SK-N-SH (cell line): Measurements from ENCODE around the gene FAAP20. TPM values are rescaled to one million over a fixed set of nuclear protein-coding genes. Genes with fewer than 3 reads are reported as not detected.

ENCODE experiments used
- CTCF ChIA-PET: fragments of 300-600, 350-600 bp; formaldehyde crosslinking; extraction: SDS; loops from one replicate; lab custom pipeline; 2021; lab: Yijun Ruan, JAX
- POLR2A ChIA-PET: fragments of 350-600 bp; sonication (Branson Sonifier 250); formaldehyde crosslinking; extraction: SDS; loops from one replicate; lab custom pipeline; 2020; ENCODE audit warnings: antibody characterized with exemption, inconsistent platforms; lab: Yijun Ruan, JAX
- DNase-seq: peaks from one replicate; pipeline ENCODE4 v3.0.0; 2012
- H2AFZ ChIP-seq: fragments of 200-600 bp; sonication (generic); 2 replicates; pipeline ENCODE4 v1.8.1; 2016; ENCODE audit warnings: antibody characterized with exemption, mild to moderate bottlenecking, low read depth
- H3F3A ChIP-seq: fragments of 200-600 bp; sonication (generic); replicated peaks from 2 replicates; pipeline ENCODE3; 2016; ENCODE audit warnings: antibody characterized with exemption, mild to moderate bottlenecking; ENCODE audit not compliant: insufficient read depth
- H3K27ac ChIP-seq, 2 experiments: fragments of 200-500 bp in 1 of 2; fragments of 200-600 bp in 1 of 2; sonication (Bioruptor generic) in 1 of 2; sonication (generic), shearing (Covaris generic) in 1 of 2; 2 replicates each; pipeline versions ENCODE4 v1.5.1 to v1.6.1; 2014 to 2016; ENCODE audit warnings: low read depth in 2 of 2, inconsistent platforms in 1 of 2, low read length in 1 of 2, mild to moderate bottlenecking in 1 of 2, mixed read lengths in 1 of 2
- H3K27me3 ChIP-seq: fragments of 200-600 bp; sonication (generic), shearing (Covaris generic); 2 replicates; pipeline ENCODE4 v1.6.1; 2016; ENCODE audit warnings: mixed run types; ENCODE audit not compliant: insufficient read depth
- H3K36me3 ChIP-seq, 2 experiments: fragments of 200-500 bp in 1 of 2; fragments of 200-600 bp in 1 of 2; sonication (Bioruptor generic) in 1 of 2; sonication (generic) in 1 of 2; replicated peaks in 1 of 2; 2 replicates each; pipeline versions ENCODE3 to v1.5.1; 2014 to 2016; ENCODE audit warnings: low read length in 1 of 2, mild to moderate bottlenecking in 1 of 2; ENCODE audit not compliant: insufficient read depth in 2 of 2, control insufficient read depth in 1 of 2
- H3K4me1 ChIP-seq, 2 experiments: fragments of 200-500 bp in 1 of 2; fragments of 200-600 bp in 1 of 2; sonication (Bioruptor generic) in 1 of 2; sonication (generic), shearing (Covaris generic) in 1 of 2; 2 replicates each; pipeline versions ENCODE4 v1.5.1 to v1.6.1; 2014 to 2016; ENCODE audit warnings: low read depth in 1 of 2, low read length in 1 of 2, mixed run types in 1 of 2; ENCODE audit not compliant: insufficient read depth in 2 of 2, control insufficient read depth in 1 of 2
- H3K4me2 ChIP-seq: fragments of 200-600 bp; sonication (generic), shearing (Covaris generic); 2 replicates; pipeline ENCODE4 v1.6.1; 2017; ENCODE audit warnings: mixed run types
- H3K4me3 ChIP-seq, 2 experiments: fragments of 200-500 bp in 1 of 2; fragments of 200-600 bp in 1 of 2; sonication (Bioruptor generic) in 1 of 2; sonication (generic), shearing (Covaris generic) in 1 of 2; 2 replicates each; pipeline versions ENCODE4 v1.5.1 to v1.8.1; 2014 to 2016; ENCODE audit warnings: low read depth in 2 of 2, inconsistent platforms in 1 of 2, low read length in 1 of 2, mild to moderate bottlenecking in 1 of 2, mixed read lengths in 1 of 2, moderate library complexity in 1 of 2
- H3K79me2 ChIP-seq: fragments of 200-600 bp; sonication (generic); 2 replicates; pipeline ENCODE4 v1.8.1; 2017; ENCODE audit warnings: mild to moderate bottlenecking; ENCODE audit not compliant: insufficient read depth
- H3K9ac ChIP-seq: fragments of 200-600 bp; sonication (generic); 2 replicates; pipeline ENCODE4 v1.6.1; 2017; ENCODE audit warnings: mixed run types
- H3K9me2 ChIP-seq: fragments of 200-600 bp; sonication (generic); 2 replicates; pipeline ENCODE4 v1.6.1; 2017; ENCODE audit warnings: mixed run types
- H3K9me3 ChIP-seq: fragments of 200-600 bp; sonication (generic); 2 replicates; pipeline ENCODE4 v1.6.1; 2017; ENCODE audit warnings: mixed run types, mild to moderate bottlenecking, moderate library complexity
- H4K20me1 ChIP-seq: fragments of 200-600 bp; sonication (generic); 2 replicates; pipeline ENCODE4 v1.6.1; 2017; ENCODE audit warnings: mild to moderate bottlenecking, mixed run types; ENCODE audit not compliant: insufficient read depth
- ELF1 ChIP-seq: IDR thresholded peaks from 2 replicates; pipeline ENCODE4 v1.4.0; 2012
- EZH2phosphoT487 ChIP-seq: fragments of 200-600 bp; sonication (generic); IDR thresholded peaks from 2 replicates; pipeline ENCODE4 v1.6.1; 2017; ENCODE audit warnings: low read depth, mixed run types, mild to moderate bottlenecking, antibody characterized with exemption, moderate library complexity, borderline replicate concordance
- FOSL2 ChIP-seq: IDR thresholded peaks from 2 replicates; pipeline ENCODE4 v1.4.0; 2012; ENCODE audit warnings: low read depth, mild to moderate bottlenecking, moderate library complexity, borderline replicate concordance
- GABPA ChIP-seq: IDR thresholded peaks from 2 replicates; pipeline ENCODE4 v1.4.0; 2012; ENCODE audit warnings: low read depth, mild to moderate bottlenecking
- IRF3 ChIP-seq: fragments of 150-350 bp; IDR thresholded peaks from 2 replicates; pipeline ENCODE4 v1.6.1; 2016; ENCODE audit warnings: mild to moderate bottlenecking, low read depth, low read length
- JUND ChIP-seq: IDR thresholded peaks from 2 replicates; pipeline ENCODE4 v1.4.0; 2012
- NRF1 ChIP-seq: IDR thresholded peaks from 2 replicates; pipeline ENCODE4 v1.6.1; 2012; ENCODE audit warnings: low read depth, mild to moderate bottlenecking, low read length
- RAD21 ChIP-seq: IDR thresholded peaks from 2 replicates; pipeline ENCODE4 v1.6.1; 2012; ENCODE audit warnings: mild to moderate bottlenecking, low read length
- RCOR1 ChIP-seq: fragments of 150-350 bp; IDR thresholded peaks from 2 replicates; pipeline ENCODE4 v1.6.1; 2017; ENCODE audit warnings: antibody characterized with exemption, low read length
- REST ChIP-seq: IDR thresholded peaks from 2 replicates; pipeline ENCODE4 v1.6.1; 2012; ENCODE audit warnings: mild to moderate bottlenecking, low read depth, low read length, moderate library complexity
- RXRA ChIP-seq: IDR thresholded peaks from 2 replicates; pipeline ENCODE4 v1.4.0; 2012; ENCODE audit warnings: low read depth, mild to moderate bottlenecking, borderline replicate concordance
- TEAD4 ChIP-seq: IDR thresholded peaks from 2 replicates; pipeline ENCODE4 v1.4.0; 2012; ENCODE audit warnings: mild to moderate bottlenecking, borderline replicate concordance; ENCODE audit not compliant: insufficient read depth
- USF1 ChIP-seq: IDR thresholded peaks from 2 replicates; pipeline ENCODE4 v1.4.0; 2012; ENCODE audit warnings: low read depth, borderline replicate concordance
- USF2 ChIP-seq: fragments of 150-350 bp; IDR thresholded peaks from 2 replicates; pipeline ENCODE4 v1.6.1; 2017; ENCODE audit warnings: antibody characterized with exemption, low read length, low read depth, borderline replicate concordance
- YY1 ChIP-seq: IDR thresholded peaks from 2 replicates; pipeline ENCODE4 v1.4.0; 2012; ENCODE audit warnings: low read depth, mild to moderate bottlenecking
- WGBS: methylation state at CpG from one replicate; pipeline ENCODE4 v1.1.6; 2017; ENCODE audit warnings: low lambda C conversion rate; 5-methylcytosine and 5-hydroxymethylcytosine counted together
- polyA plus RNA-seq, 3 experiments: library from polyadenylated mRNA; depleted of rRNA; stranded (reverse); fragments of >200 nt; gene quantifications; 2 replicates each; pipeline ENCODE4 v1.2.3, GENCODE V29; 2012

FAAP20 gene
- polyA plus RNA-seq, 1 of the 3 experiments (the other 2 are of a cell fraction), result 58.3 TPM

GRCh38 chr1:2196901-2197638 is 2.5 kb upstream of the FAAP20 start:
- Histone ChIP-seq H3K4me3 (no peak overlapping the region), H3K36me3 (no peaks in the 10 kb centered on the region), H2AFZ (no peak overlapping the region), H3K9me2 (no peaks in the 10 kb centered on the region), H3K27me3 (no peaks in the 10 kb centered on the region), H3K9me3 (no peaks in the 10 kb centered on the region), H3K4me2 (no peak overlapping the region), H3K9ac (no peak overlapping the region), H3K79me2 (peaks cover 19% of the 10 kb centered on the region), H3F3A (no peaks in the 10 kb centered on the region), H3K4me1 (peaks cover 0 to 25% of the 10 kb centered on the region in 2 experiments; a peak in 1 of 4 replicates), H3K27ac (no peak overlapping the region; a peak in 1 of 4 replicates), H4K20me1 (no peaks in the 10 kb centered on the region)
- POLR2A ChIA-PET, result interaction anchor here (2.9 kb wide), 1 partner anchor 184 kb away, joined by 35 read pairs; no protein-coding TSS in a partner anchor
- no peak for DNase-seq
- TF ChIP-seq USF2, result no peak
- no peak for TF ChIP-seq RXRA
- no peak for TF ChIP-seq YY1
- no peak for TF ChIP-seq NRF1
- no peak for TF ChIP-seq RAD21
- no peak for TF ChIP-seq TEAD4
- no peak for TF ChIP-seq JUND
- no peak for TF ChIP-seq REST
- TF ChIP-seq EZH2phosphoT487, result no peak
- no peak for TF ChIP-seq ELF1
- TF ChIP-seq IRF3, result no peak
- no peak for TF ChIP-seq USF1
- TF ChIP-seq FOSL2, result no peak
- TF ChIP-seq RCOR1, result no peak
- TF ChIP-seq GABPA, result no peak
- CTCF ChIA-PET, result interaction anchor here (1.4 to 11.4 kb wide), 6 partner anchors 36 to 193 kb away, joined by 5 to 292 read pairs (median 25); partner anchors contain the start of genes MORN1 and RER1
- 95% methylated on average over 4 of the region's 17 CpGs for WGBS
